GM10847 (cell line): ENCODE results near the gene MRLN.

Source experiments
- POLR2A ChIP-seq: IDR thresholded peaks from 2 replicates; pipeline ENCODE4 v1.6.1; 2011; ENCODE audit not compliant: insufficient read length; ENCODE audit errors: extremely low read depth

The MRLN gene

GRCh38 chr10:59753267-59753666, at the start of gene MRLN:
TSS of gene MRLN (minus strand) at chr10:59753455.
- TF ChIP-seq POLR2A = no peak

GRCh38 chr10:59801171-59801570, 47.9 kb upstream of the MRLN start:
- no peak for TF ChIP-seq POLR2A

GRCh38 chr10:59799421-59799820, 46.2 kb upstream of the MRLN start:
- TF ChIP-seq POLR2A = no peak

- no peak for TF ChIP-seq POLR2A
Observed at GRCh38 chr10:59793919-59794318, 40.7 kb upstream of the MRLN start.

GRCh38 chr10:59792812-59793211, 39.6 kb upstream of the MRLN start:
- no peak for TF ChIP-seq POLR2A

- no peak for TF ChIP-seq POLR2A
Observed at GRCh38 chr10:59791601-59792000, 38.3 kb upstream of the MRLN start.

GRCh38 chr10:59781511-59781910, 28.3 kb upstream of the MRLN start:
- TF ChIP-seq POLR2A = no peak

GRCh38 chr10:59779756-59780533, 26.7 kb upstream of the MRLN start:
- no peak for TF ChIP-seq POLR2A

GRCh38 chr10:59774451-59774850, 21.2 kb upstream of the MRLN start:
- no peak for TF ChIP-seq POLR2A

GRCh38 chr10:59773088-59773487, 19.8 kb upstream of the MRLN start:
- no peak for TF ChIP-seq POLR2A

- no peak for TF ChIP-seq POLR2A
Observed at GRCh38 chr10:59771162-59771807, 18.0 kb upstream of the MRLN start.

- no peak for TF ChIP-seq POLR2A
Observed at GRCh38 chr10:59770689-59771088, 17.4 kb upstream of the MRLN start.

- TF ChIP-seq POLR2A = no peak
Observed at GRCh38 chr10:59762505-59762904, 9.2 kb upstream of the MRLN start.

- TF ChIP-seq POLR2A = no peak
Observed at GRCh38 chr10:59757966-59758365, 4.7 kb upstream of the MRLN start.

GRCh38 chr10:59754951-59755350, 1.7 kb upstream of the MRLN start:
- no peak for TF ChIP-seq POLR2A

GRCh38 chr10:59752278-59752940, 846 bp downstream of the MRLN start:
- TF ChIP-seq POLR2A = no peak
